Measurements from ENCODE around the gene CPM.

DNA sequence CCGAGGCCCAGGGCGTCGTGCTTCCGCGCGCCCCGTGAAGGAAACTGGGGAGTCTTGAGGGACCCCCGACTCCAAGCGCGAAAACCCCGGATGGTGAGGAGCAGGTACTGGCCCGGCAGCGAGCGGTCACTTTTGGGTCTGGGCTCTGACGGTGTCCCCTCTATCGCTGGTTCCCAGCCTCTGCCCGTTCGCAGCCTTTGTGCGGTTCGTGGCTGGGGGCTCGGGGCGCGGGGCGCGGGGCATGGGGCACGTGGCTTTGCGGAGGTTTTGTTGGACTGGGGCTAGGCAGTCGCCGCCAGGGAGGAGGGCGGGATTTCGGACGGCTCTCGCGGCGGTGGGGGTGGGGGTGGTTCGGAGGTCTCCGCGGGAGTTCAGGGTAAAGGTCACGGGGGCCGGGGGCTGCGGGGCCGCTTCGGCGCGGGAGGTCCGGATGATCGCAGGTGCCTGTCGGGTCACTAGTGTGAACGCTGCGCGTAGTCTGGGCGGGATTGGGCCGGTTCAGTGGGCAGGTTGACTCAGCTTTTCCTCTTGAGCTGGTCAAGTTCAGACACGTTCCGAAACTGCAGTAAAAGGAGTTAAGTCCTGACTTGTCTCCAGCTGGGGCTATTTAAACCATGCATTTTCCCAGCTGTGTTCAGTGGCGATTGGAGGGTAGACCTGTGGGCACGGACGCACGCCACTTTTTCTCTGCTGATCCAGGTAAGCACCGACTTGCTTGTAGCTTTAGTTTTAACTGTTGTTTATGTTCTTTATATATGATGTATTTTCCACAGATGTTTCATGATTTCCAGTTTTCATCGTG is 124.4 kb downstream of the CPM start:
- no peak for TF ChIP-seq CTCF (IDR thresholded peaks at IDR 0.05; ENCODE audit: insufficient read depth, low read length, poor library complexity, severe bottlenecking)
- TF ChIP-seq EZH2phosphoT487 (conservative IDR thresholded peaks at IDR 0.05; ENCODE audit: low read length), result no peak

All from SU-DHL-6 (cell line).